Measurements from ENCODE around the gene FUT7. TPM values are rescaled to one million over a fixed set of nuclear protein-coding genes. Genes with fewer than 3 reads are reported as not detected.

FUT7 gene
- total and polyA plus RNA-seq, 9 of the 15 experiments (the other 6 are each of a cell fraction or from before 2014, with no cell fraction given), result not detected

DNA sequence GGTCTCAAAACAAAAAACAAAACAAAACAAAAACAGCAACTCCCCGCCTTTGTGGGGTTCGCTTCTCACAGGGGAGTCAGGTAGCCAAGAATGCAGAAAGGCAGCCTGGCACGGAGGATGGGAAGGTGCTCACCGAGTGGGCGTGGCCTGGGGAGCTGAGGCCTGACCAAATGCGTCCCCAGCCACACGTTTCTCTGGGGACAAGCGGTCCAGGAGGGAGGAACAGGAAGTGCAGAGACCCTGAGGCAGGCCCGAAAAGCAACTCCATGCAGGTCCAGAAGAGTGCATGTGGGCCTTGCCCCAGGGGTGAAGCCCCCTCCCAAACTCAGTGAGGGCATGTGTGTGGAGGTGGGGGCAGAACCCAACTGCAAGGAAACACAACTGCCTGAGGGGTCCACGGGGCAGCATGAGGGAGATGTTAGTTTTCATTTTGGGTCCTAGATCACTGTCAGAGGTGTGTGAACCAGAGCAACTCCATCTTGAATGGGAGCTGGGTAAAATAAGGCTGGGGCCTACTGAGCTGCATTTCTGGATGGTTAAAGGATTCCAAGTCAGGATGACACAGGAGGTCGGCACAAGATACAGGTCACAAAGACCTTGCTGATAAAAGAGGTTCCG lies 42.9 kb upstream of the FUT7 start (continued):
- TF ChIP-seq ZFP30 (CRISPR knock-in tag; IDR thresholded peaks at IDR 0.05; ENCODE audit: borderline replicate concordance) (no peak), OTX1 (CRISPR knock-in tag; IDR thresholded peaks at IDR 0.05) (peak; percentile 99), RHOXF2B (CRISPR knock-in tag; conservative IDR thresholded peaks at IDR 0.05) (peak; percentile 94), MECOM (CRISPR knock-in tag; IDR thresholded peaks at IDR 0.05) (peak; percentile 98), STAG1 (CRISPR knock-in tag; IDR thresholded peaks at IDR 0.05; ENCODE audit: borderline replicate concordance) (no peak), ZNF695 (CRISPR knock-in tag; IDR thresholded peaks at IDR 0.05) (peak; percentile 94), ZNF253 (CRISPR knock-in tag; conservative IDR thresholded peaks at IDR 0.05) (peak; percentile 91), ZKSCAN3 (CRISPR knock-in tag; IDR thresholded peaks at IDR 0.05) (peak; percentile 89), SMAD4 (CRISPR knock-in tag; conservative IDR thresholded peaks at IDR 0.05) (peak; percentile 100), HOXB6 (CRISPR knock-in tag; IDR thresholded peaks at IDR 0.05; ENCODE audit: borderline replicate concordance) (peak; percentile 81; the same call in 1 of the 2 replicates)
- TF ChIP-seq, protein P1, sequence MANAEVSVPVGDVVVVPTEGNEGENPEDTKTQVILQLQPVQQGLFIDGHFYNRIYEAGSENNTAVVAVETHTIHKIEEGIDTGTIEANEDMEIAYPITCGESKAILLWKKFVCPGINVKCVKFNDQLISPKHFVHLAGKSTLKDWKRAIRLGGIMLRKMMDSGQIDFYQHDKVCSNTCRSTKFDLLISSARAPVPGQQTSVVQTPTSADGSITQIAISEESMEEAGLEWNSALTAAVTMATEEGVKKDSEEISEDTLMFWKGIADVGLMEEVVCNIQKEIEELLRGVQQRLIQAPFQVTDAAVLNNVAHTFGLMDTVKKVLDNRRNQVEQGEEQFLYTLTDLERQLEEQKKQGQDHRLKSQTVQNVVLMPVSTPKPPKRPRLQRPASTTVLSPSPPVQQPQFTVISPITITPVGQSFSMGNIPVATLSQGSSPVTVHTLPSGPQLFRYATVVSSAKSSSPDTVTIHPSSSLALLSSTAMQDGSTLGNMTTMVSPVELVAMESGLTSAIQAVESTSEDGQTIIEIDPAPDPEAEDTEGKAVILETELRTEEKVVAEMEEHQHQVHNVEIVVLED (CRISPR knock-in tag; IDR thresholded peaks at IDR 0.05), result peak; percentile 88
